Esophagus muscularis mucosa (tissue), 4 donors: ENCODE measurements around the gene CELSR1. TPM values are rescaled to one million over a fixed set of nuclear protein-coding genes. Genes with fewer than 3 reads are reported as not detected.

Experiments
- DNase-seq: peaks from one replicate; pipeline ENCODE4 v3.0.0-alpha.2; 2017; ENCODE audit errors: extremely low spot score
- H3K27ac ChIP-seq, 4 donors: fragments of 200-600 bp; sonication (generic); replicated peaks in 1 of 4; 1 replicate in 3 of 4; 2 replicates in 1 of 4; pipeline ENCODE4 v1.5.1; 2016 to 2019; ENCODE audit warnings: mild to moderate bottlenecking in 1 of 4
- H3K27me3 ChIP-seq, 4 donors: fragments of 200-600 bp; sonication (generic); one replicate each; pipeline versions ENCODE4 v1.5.1 to v1.6.0; 2016 to 2019
- H3K36me3 ChIP-seq, 4 donors: fragments of 200-600 bp; sonication (generic); one replicate each; pipeline ENCODE4 v1.5.1; 2016 to 2019
- H3K4me1 ChIP-seq, 4 donors: fragments of 200-600 bp; sonication (generic); one replicate each; pipeline ENCODE4 v1.5.1; 2016 to 2019
- H3K4me3 ChIP-seq, 4 donors: fragments of 200-600 bp; sonication (generic); 1 replicate in 2 of 4; 2 replicates in 2 of 4; pipeline ENCODE4 v1.5.1; 2016 to 2019; ENCODE audit warnings: mild to moderate bottlenecking in 4 of 4, moderate library complexity in 1 of 4
- H3K9me3 ChIP-seq, 4 donors: fragments of 200-600 bp; sonication (generic); 1 replicate in 3 of 4; 2 replicates in 1 of 4; pipeline ENCODE4 v1.5.1; 2016 to 2019
- CTCF ChIP-seq, 3 experiments: fragments of 200-600 bp in 2 of 3; fragments of 450-650 bp in 1 of 3; sonication (generic) in 2 of 3; IDR thresholded peaks; one replicate each; pipeline ENCODE4 v1.5.1; 2017 to 2019; ENCODE audit warnings: antibody characterized with exemption in 3 of 3, mild to moderate bottlenecking in 2 of 3, moderate library complexity in 1 of 3
- EP300 ChIP-seq: sonication (generic); formaldehyde crosslinking; IDR thresholded peaks from one replicate; pipeline ENCODE4 v1.6.1; 2017; ENCODE audit warnings: antibody characterized with exemption
- POLR2A ChIP-seq: fragments of 450-650 bp; IDR thresholded peaks from one replicate; pipeline ENCODE4 v1.6.1; 2017; ENCODE audit warnings: antibody characterized with exemption, moderate library complexity, mild to moderate bottlenecking, low read depth
- POLR2AphosphoS5 ChIP-seq, 2 donors: sonication (generic); formaldehyde crosslinking; IDR thresholded peaks; one replicate each; pipeline ENCODE4 v1.6.1; 2017; ENCODE audit warnings: antibody characterized with exemption in 2 of 2
- WGBS: methylation state at CpG from one replicate; pipeline ENCODE4 v1.1.5; 2018; 5-methylcytosine and 5-hydroxymethylcytosine counted together
- intact Hi-C: fragments of 100-400 bp; cut with DNase I; formaldehyde crosslinking; loops from one replicate; pipeline ENCODE4 v1.15.1; 2023
- total RNA-seq, 4 donors: library from RNA; depleted of rRNA; stranded (reverse); fragments of >200 nt; gene quantifications; one replicate each; pipeline versions ENCODE4 v1.1.0 to v1.2.1, GENCODE V29; 2016

The CELSR1 gene
- total RNA-seq, 4 donors from 2014 or later, result 2.5 to 2.7 (median 2.6) TPM

DNA sequence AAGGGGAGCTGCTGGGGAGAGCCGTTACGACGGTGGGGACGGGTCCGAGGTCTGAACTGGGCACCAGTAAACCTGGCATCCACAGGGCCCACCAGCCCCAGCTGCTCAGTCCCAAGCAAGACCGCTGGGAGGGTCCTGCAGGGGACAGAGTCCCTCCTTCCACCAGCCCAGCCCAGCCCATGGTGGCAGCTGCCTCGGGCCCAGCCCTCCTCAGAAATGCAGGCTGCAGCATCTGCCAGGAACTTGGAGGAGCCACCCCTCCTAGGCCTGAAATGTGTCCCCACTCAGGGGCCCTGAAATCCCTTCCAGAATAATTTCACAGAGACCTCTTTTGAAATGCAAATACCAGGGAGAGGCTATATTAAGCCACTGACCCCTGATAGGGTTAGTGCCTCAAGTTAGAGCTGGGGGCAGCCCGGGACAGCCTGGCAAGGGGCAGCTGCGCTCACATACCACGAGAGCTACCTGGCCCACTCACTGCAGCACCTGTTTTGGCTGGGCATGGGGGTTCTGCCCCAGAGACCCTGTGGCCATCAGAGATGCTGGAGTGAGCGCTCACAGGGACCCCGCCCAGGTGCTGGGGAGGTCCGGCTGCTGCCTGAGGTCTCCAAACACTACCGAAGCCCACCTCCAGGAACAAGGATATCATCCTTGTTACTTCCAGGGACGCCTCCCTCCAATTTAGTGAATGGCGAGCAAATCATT is 53.1 kb downstream of the CELSR1 start:
- WGBS, result 90% methylated on average over 13 of the region's 16 CpGs

GRCh38 chr22:46483353-46483752 is 54.1 kb downstream of the CELSR1 start:
- 41% methylated on average over 4 of the region's 4 CpGs for WGBS
- intact Hi-C loops, result no loop called here
- no peak for DNase-seq
- H3K9me3 ChIP-seq, result peaks cover 0 to 9% (median 0%) of the 10 kb centered on the region in 4 donors
- peaks cover 0 to 5% (median 0%) of the 10 kb centered on the region in 4 donors for H3K27me3 ChIP-seq
- H3K4me1 ChIP-seq, result no peaks in the 10 kb centered on the region
- H3K4me3 ChIP-seq, result no peak overlapping the region
- no peaks in the 10 kb centered on the region for H3K36me3 ChIP-seq
- no peak overlapping the region for H3K27ac ChIP-seq
- TF ChIP-seq POLR2A (no peak), EP300 (no peak), POLR2AphosphoS5 (IDR thresholded peaks at IDR 0.05) (no peak)

More for the DNA sequence above, 53.1 kb downstream of the CELSR1 start:
- intact Hi-C loops, result no loop called here
- Histone ChIP-seq H3K9me3 (peaks cover 0 to 9% (median 0%) of the 10 kb centered on the region in 4 donors), H3K36me3 (no peaks in the 10 kb centered on the region), H3K4me1 (no peaks in the 10 kb centered on the region), H3K4me3 (no peak overlapping the region), H3K27me3 (peaks cover 0 to 5% (median 0%) of the 10 kb centered on the region in 4 donors), H3K27ac (no peak overlapping the region)
- DNase-seq, result no peak
- TF ChIP-seq EP300, result no peak
- TF ChIP-seq POLR2A, result no peak
- TF ChIP-seq CTCF (IDR thresholded peaks at IDR 0.05), result no peak
- TF ChIP-seq POLR2AphosphoS5 (IDR thresholded peaks at IDR 0.05), result no peak

DNA sequence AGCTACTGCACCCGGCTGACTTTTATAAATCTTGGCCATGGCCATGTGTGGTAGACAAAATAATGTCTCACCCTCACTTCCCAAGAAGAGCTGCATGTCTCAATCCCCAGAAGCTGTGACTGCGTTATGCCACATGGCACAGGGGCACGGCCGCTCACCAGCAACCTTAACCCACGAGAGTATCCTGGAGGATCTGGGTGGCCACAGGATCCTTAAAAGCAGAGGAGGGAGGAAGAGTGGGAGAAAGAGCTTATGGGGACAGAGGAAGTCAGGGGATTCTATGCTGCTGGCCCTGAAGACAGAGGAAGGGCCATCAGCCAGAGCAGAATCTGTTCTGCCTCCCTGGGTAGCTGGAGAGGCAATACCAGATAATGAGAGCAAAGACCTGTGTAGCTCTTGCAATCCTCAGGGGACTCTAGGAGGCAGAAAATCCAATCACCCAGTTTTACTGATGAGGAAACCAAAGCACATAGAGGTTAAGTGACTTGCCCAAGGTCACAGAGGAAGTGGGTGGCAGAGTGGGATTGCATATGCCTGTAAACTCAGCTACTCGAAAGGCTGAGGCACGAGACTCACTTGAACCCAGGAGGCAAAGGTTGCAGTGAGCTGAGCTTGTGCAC is 55.3 kb downstream of the CELSR1 start:
- intact Hi-C loops, result no loop called here

DNA sequence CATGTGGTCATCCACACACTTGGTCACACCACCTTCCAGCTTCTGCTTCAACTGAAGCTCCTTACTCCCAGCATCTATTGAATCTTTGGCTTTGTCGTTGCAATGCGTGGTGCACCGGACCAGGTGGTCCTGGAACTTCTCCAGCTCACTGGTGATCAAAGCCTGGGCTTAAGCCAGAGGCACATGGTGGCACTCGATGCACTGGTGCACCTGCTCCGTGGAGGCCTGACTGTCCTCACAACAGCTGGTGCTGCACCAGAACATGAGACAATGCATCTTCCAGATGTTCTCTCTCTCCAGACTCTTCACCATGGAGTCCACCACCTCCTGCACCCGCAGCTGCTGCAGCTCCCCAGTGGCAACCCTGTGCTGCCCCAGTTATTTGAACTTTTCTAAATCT is 56.0 kb downstream of the CELSR1 start:
- 76% methylated on average over 6 of the region's 6 CpGs for WGBS
- H3K9me3 ChIP-seq, result peaks cover 0 to 9% (median 0%) of the 10 kb centered on the region in 4 donors

More for the DNA sequence above, 55.3 kb downstream of the CELSR1 start:
- WGBS, result 93% methylated on average over 6 of the region's 7 CpGs
- H3K4me3 ChIP-seq, result no peak overlapping the region
- no peak for DNase-seq
- H3K27ac ChIP-seq, result no peak overlapping the region
- H3K4me1 ChIP-seq, result no peaks in the 10 kb centered on the region
- H3K27me3 ChIP-seq, result peaks cover 0 to 7% (median 0%) of the 10 kb centered on the region in 4 donors
- H3K36me3 ChIP-seq, result no peaks in the 10 kb centered on the region
- peaks cover 0 to 9% (median 0%) of the 10 kb centered on the region in 4 donors for H3K9me3 ChIP-seq
- TF ChIP-seq EP300, result no peak
- no peak for TF ChIP-seq POLR2A
- TF ChIP-seq CTCF (IDR thresholded peaks at IDR 0.05), result no peak
- TF ChIP-seq POLR2AphosphoS5 (IDR thresholded peaks at IDR 0.05), result no peak

More for the DNA sequence above, 56.0 kb downstream of the CELSR1 start:
- Histone ChIP-seq H3K4me3 (no peak overlapping the region), H3K27me3 (peaks cover 0 to 7% (median 0%) of the 10 kb centered on the region in 4 donors), H3K4me1 (no peaks in the 10 kb centered on the region), H3K36me3 (no peaks in the 10 kb centered on the region), H3K27ac (no peak overlapping the region)
- intact Hi-C loops, result no loop called here
- no peak for DNase-seq
- no peak for TF ChIP-seq CTCF (IDR thresholded peaks at IDR 0.05)
- no peak for TF ChIP-seq POLR2AphosphoS5 (IDR thresholded peaks at IDR 0.05)
- no peak for TF ChIP-seq POLR2A
- TF ChIP-seq EP300, result no peak
